ENCODE data around the gene HDAC4. TPM values are rescaled to one million over a fixed set of nuclear protein-coding genes. Genes with fewer than 3 reads are reported as not detected.

The HDAC4 gene
- total RNA-seq, 2 donors from 2014 or later: 49.8 to 71.7 TPM

DNA sequence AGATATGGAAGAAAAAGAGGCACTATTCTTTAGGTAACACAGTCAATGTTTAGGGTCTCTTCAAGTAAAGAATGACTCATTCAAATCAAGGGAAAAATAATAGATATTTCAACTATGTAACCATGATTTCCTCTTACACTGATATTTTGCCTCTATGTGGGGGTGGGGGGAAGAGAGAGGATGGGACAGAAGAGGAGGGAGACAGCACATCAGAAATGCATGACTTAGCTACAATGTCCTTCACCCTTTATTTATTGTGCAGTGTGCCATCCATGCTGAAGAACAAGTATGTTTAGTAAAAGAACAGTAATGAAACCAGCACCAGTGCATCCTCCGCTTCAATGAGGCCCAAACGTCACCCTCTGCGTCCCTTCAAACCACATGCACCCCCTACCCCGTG lies 204.8 kb downstream of the HDAC4 start:
- Mint-ChIP-seq H3K36me3 (ENCODE audit: insufficient read depth in 2 of 2) (peaks cover 0 to 3% of the 10 kb centered on the region in 2 donors), H3K4me3 (no peak overlapping the region), H3K27ac (no peak overlapping the region), H3K9me3 (no peaks in the 10 kb centered on the region), H3K27me3 (ENCODE audit: low read depth) (no peaks in the 10 kb centered on the region), H3K4me1 (ENCODE audit: low read depth) (peaks cover 7% of the 10 kb centered on the region)
- no peak for ATAC-seq (replicated peaks in 1 of 2)
- no peak for DNase-seq

DNA sequence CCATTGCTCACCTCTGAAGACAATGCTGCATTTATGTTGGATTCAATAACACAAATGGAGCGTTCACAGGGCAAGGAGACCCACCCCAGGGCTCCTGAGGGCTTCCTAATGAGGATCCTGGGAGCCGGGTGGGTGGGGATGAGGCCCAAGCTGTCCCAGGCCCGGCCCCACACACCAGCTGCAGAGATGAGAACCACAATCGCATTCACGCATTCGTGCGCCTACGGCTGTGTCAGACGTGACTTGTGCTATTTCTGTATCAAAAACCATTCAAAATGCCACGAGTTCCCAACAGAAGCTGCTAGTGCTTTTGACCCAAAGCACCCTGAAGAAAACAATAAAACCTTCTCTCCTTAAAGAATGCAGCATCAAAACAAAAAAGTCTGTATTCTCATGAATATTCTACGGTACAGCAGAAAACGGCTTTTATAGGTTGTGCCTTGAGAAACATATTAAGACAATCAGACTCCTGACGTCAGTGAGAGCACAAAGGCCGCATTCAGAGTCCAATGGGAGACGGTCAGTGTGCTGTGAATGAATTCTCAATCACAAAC lies 205.4 kb downstream of the HDAC4 start:
- ATAC-seq (replicated peaks in 1 of 2): no peak
- Mint-ChIP-seq H3K9me3 (no peaks in the 10 kb centered on the region), H3K4me1 (ENCODE audit: low read depth) (peaks cover 7% of the 10 kb centered on the region), H3K36me3 (ENCODE audit: insufficient read depth in 2 of 2) (peaks cover 0 to 4% of the 10 kb centered on the region in 2 donors), H3K4me3 (no peak overlapping the region), H3K27me3 (ENCODE audit: low read depth) (no peaks in the 10 kb centered on the region), H3K27ac (no peak overlapping the region)
- DNase-seq: no peak

DNA sequence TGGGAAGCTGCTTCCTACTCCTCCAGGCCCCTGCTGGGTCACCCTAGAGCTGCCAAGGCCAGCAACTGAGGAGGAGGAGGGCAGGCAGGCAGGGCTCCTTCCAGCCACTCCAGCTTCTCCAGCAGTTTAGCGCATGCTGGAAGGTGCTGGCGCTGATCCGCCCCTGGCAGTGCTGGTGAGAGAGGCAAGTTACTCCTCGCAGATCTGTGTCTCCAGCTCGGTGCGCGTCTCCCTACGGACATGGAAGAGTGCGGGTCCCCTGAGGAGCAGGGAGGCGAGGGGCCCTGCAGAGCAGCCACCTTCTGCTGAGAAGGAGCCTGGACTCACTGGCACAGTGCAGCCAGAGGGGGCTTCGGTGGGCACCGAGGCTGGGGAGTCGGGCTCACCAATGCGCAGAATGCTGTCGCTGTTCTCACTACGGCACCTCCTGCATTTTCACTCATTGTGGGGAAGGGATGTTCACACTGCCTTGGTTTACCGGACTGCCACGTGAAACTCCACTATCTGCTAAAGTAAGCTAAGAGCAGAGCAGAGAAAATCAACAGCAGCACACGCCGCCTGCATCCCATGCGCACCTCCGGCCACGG lies 206.0 kb downstream of the HDAC4 start:
- ATAC-seq (replicated peaks in 1 of 2) (no peak), DNase-seq (no peak)
- Mint-ChIP-seq H3K9me3 (no peaks in the 10 kb centered on the region), H3K4me3 (no peak overlapping the region), H3K4me1 (ENCODE audit: low read depth) (peaks cover 7% of the 10 kb centered on the region), H3K36me3 (ENCODE audit: insufficient read depth in 2 of 2) (peaks cover 2 to 8% of the 10 kb centered on the region in 2 donors), H3K27me3 (ENCODE audit: low read depth) (no peaks in the 10 kb centered on the region), H3K27ac (no peak overlapping the region)

- peaks cover 7% of the 10 kb centered on the region for H3K4me1 Mint-ChIP-seq (ENCODE audit: low read depth)
- no peak overlapping the region for H3K27ac Mint-ChIP-seq
- ATAC-seq (replicated peaks in 1 of 2): no peak
- DNase-seq: no peak
- H3K27me3 Mint-ChIP-seq (ENCODE audit: low read depth): no peaks in the 10 kb centered on the region
- peaks cover 5 to 12% of the 10 kb centered on the region in 2 donors for H3K36me3 Mint-ChIP-seq (ENCODE audit: insufficient read depth in 2 of 2)
- H3K9me3 Mint-ChIP-seq: no peaks in the 10 kb centered on the region
- H3K4me3 Mint-ChIP-seq: no peak overlapping the region
These were observed 206.7 kb downstream of the HDAC4 start for GRCh38 chr2:239193925-239194677.

- Mint-ChIP-seq H3K36me3 (ENCODE audit: insufficient read depth in 2 of 2) (peaks cover 6 to 14% of the 10 kb centered on the region in 2 donors), H3K27ac (no peak overlapping the region), H3K27me3 (ENCODE audit: low read depth) (no peaks in the 10 kb centered on the region), H3K9me3 (no peaks in the 10 kb centered on the region), H3K4me1 (ENCODE audit: low read depth) (peaks cover 7% of the 10 kb centered on the region), H3K4me3 (no peak overlapping the region)
- no peak for ATAC-seq (replicated peaks in 1 of 2)
- no peak for DNase-seq
These were observed 207.4 kb downstream of the HDAC4 start for GRCh38 chr2:239193401-239193811.

GRCh38 chr2:239192975-239193374 lies 207.8 kb downstream of the HDAC4 start:
- no peaks in the 10 kb centered on the region for H3K27me3 Mint-ChIP-seq (ENCODE audit: low read depth)
- peaks cover 7% of the 10 kb centered on the region for H3K4me1 Mint-ChIP-seq (ENCODE audit: low read depth)
- H3K27ac Mint-ChIP-seq: no peak overlapping the region
- no peak overlapping the region for H3K4me3 Mint-ChIP-seq
- ATAC-seq (replicated peaks in 1 of 2) (no peak), DNase-seq (no peak)
- no peaks in the 10 kb centered on the region for H3K9me3 Mint-ChIP-seq
- peaks cover 7 to 14% of the 10 kb centered on the region in 2 donors for H3K36me3 Mint-ChIP-seq (ENCODE audit: insufficient read depth in 2 of 2)

GRCh38 chr2:239192456-239192855 lies 208.4 kb downstream of the HDAC4 start:
- no peak for DNase-seq
- no peak overlapping the region for H3K27ac Mint-ChIP-seq

GRCh38 chr2:239190921-239191885 lies 209.6 kb downstream of the HDAC4 start:
- no peaks in the 10 kb centered on the region for H3K27me3 Mint-ChIP-seq (ENCODE audit: low read depth)
- ATAC-seq (replicated peaks in 1 of 2) (no peak), DNase-seq (no peak)
- H3K36me3 Mint-ChIP-seq (ENCODE audit: insufficient read depth in 2 of 2): peaks cover 7 to 14% of the 10 kb centered on the region in 2 donors
- H3K9me3 Mint-ChIP-seq: no peaks in the 10 kb centered on the region
- no peak overlapping the region for H3K27ac Mint-ChIP-seq
- H3K4me3 Mint-ChIP-seq: no peak overlapping the region
- no peaks in the 10 kb centered on the region for H3K4me1 Mint-ChIP-seq (ENCODE audit: low read depth)

More at GRCh38 chr2:239192456-239192855, 208.4 kb downstream of the HDAC4 start:
- Mint-ChIP-seq H3K4me3 (no peak overlapping the region), H3K4me1 (ENCODE audit: low read depth) (peaks cover 6% of the 10 kb centered on the region), H3K9me3 (no peaks in the 10 kb centered on the region), H3K36me3 (ENCODE audit: insufficient read depth in 2 of 2) (peaks cover 7 to 12% of the 10 kb centered on the region in 2 donors), H3K27me3 (ENCODE audit: low read depth) (no peaks in the 10 kb centered on the region)
- ATAC-seq (replicated peaks in 1 of 2): no peak

- ATAC-seq (replicated peaks in 1 of 2) (no peak), DNase-seq (no peak)
- no peak overlapping the region for H3K4me3 Mint-ChIP-seq
- no peak overlapping the region for H3K27ac Mint-ChIP-seq
- H3K36me3 Mint-ChIP-seq (ENCODE audit: insufficient read depth in 2 of 2): peaks cover 7 to 13% of the 10 kb centered on the region in 2 donors
- H3K9me3 Mint-ChIP-seq: no peaks in the 10 kb centered on the region
- no peaks in the 10 kb centered on the region for H3K27me3 Mint-ChIP-seq (ENCODE audit: low read depth)
- H3K4me1 Mint-ChIP-seq (ENCODE audit: low read depth): no peaks in the 10 kb centered on the region
These were observed 210.5 kb downstream of the HDAC4 start for GRCh38 chr2:239190361-239190760.

- DNase-seq (no peak), ATAC-seq (replicated peaks in 1 of 2) (no peak)
- Mint-ChIP-seq H3K27me3 (ENCODE audit: low read depth) (no peaks in the 10 kb centered on the region), H3K9me3 (no peaks in the 10 kb centered on the region), H3K4me1 (ENCODE audit: low read depth) (no peaks in the 10 kb centered on the region), H3K4me3 (no peak overlapping the region), H3K36me3 (ENCODE audit: insufficient read depth in 2 of 2) (peaks cover 7 to 13% of the 10 kb centered on the region in 2 donors), H3K27ac (no peak overlapping the region)
These were observed 211.1 kb downstream of the HDAC4 start for GRCh38 chr2:239189711-239190131.

DNA sequence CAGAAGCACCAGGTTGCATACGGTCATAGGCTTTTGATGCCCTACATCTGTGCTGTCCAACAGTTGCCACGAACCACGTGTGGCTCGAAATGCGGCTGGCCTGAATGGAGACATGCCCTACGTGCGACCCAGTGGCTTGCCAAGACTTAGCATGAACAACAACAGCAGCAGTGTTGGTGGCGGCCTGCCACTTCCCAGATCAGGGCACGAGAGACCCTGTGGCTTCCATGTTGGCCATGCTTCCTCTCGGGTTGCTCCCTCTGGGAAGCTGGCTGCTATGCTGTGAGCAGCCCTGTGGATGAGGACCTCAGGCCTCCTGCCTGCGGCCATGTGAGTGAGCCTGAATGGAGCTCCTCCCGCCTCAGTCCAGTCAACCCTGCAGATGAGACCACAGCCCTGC lies 212.3 kb downstream of the HDAC4 start:
- no peak overlapping the region for H3K27ac Mint-ChIP-seq
- peaks cover 7 to 13% of the 10 kb centered on the region in 2 donors for H3K36me3 Mint-ChIP-seq (ENCODE audit: insufficient read depth in 2 of 2)
- DNase-seq (no peak), ATAC-seq (replicated peaks in 1 of 2) (no peak)
- H3K9me3 Mint-ChIP-seq: no peaks in the 10 kb centered on the region
- H3K4me1 Mint-ChIP-seq (ENCODE audit: low read depth): peaks cover 2% of the 10 kb centered on the region
- no peak overlapping the region for H3K4me3 Mint-ChIP-seq
- H3K27me3 Mint-ChIP-seq (ENCODE audit: low read depth): no peaks in the 10 kb centered on the region

- no peak overlapping the region for H3K4me3 Mint-ChIP-seq
- ATAC-seq (replicated peaks in 1 of 2) (no peak), DNase-seq (no peak)
- peaks cover 8 to 13% of the 10 kb centered on the region in 2 donors for H3K36me3 Mint-ChIP-seq (ENCODE audit: insufficient read depth in 2 of 2)
- peaks cover 9% of the 10 kb centered on the region for H3K4me1 Mint-ChIP-seq (ENCODE audit: low read depth)
- H3K9me3 Mint-ChIP-seq: no peaks in the 10 kb centered on the region
- no peak overlapping the region for H3K27ac Mint-ChIP-seq
- no peaks in the 10 kb centered on the region for H3K27me3 Mint-ChIP-seq (ENCODE audit: low read depth)
These were observed 213.2 kb downstream of the HDAC4 start for GRCh38 chr2:239187464-239188253.

Measured in activated T-cell treated with anti-CD3 and anti-CD28 coated beads, Interleukin-2, amount 50 U/mL, for 72 hours (primary cell).